A549 (cell line): ENCODE data around the gene CTNND2.

Source experiments
- FOXS1 ChIP-seq: fragments of 250-450 bp; sonication (Bioruptor Pico); IDR thresholded peaks from 2 replicates; pipeline ENCODE4 v1.5.0; 2020; ENCODE audit warnings: mild to moderate bottlenecking, moderate library complexity
- HOXB13 ChIP-seq: fragments of 250-450 bp; sonication (Bioruptor Pico); IDR thresholded peaks from 2 replicates; pipeline ENCODE4 v1.5.0; 2020; ENCODE audit warnings: low read depth, mild to moderate bottlenecking, moderate library complexity
- JUN ChIP-seq, 2 experiments: fragments of >200 bp; sonication (Bioruptor Twin); formaldehyde crosslinking; IDR thresholded peaks; 2 replicates in 1 of 2; 3 replicates in 1 of 2; pipeline ENCODE4 v1.6.1; 2016 to 2017
- POLR2AphosphoS2 ChIP-seq: conservative IDR thresholded peaks from 2 replicates; pipeline ENCODE4 v1.6.1; 2012; ENCODE audit warnings: low read length, improper control_type of control experiment, inconsistent platforms

DNA sequence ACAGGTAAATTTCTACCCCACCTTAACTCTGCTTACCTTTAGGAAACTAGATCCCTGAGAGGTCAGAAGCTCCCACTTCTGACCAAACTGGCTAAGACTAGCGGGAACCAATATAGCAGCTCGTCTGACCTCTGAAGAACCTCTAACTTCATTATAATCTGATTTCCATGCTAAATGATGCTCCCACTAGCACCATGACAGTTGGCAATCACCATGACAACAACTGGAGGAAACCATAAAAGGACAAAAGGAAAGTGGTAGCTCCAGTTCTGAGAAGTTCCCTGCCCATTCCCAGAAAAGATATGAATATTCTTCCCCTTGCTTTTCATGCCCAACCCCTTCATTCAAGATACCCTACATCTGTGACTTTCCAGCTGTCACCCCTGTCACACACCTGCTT, 483.3 kb downstream of the CTNND2 start:
- no peak for TF ChIP-seq HOXB13 (CRISPR knock-in tag)
- TF ChIP-seq FOXS1 (CRISPR knock-in tag) = no peak
- TF ChIP-seq JUN (IDR thresholded peaks at IDR 0.05) = no peak
- no peak for TF ChIP-seq POLR2AphosphoS2
